ENCODE data around the gene FLT4. TPM values are rescaled to one million over a fixed set of nuclear protein-coding genes. Genes with fewer than 3 reads are reported as not detected.

The FLT4 gene
- total RNA-seq, 1 experiment from 2014 or later = not detected

DNA sequence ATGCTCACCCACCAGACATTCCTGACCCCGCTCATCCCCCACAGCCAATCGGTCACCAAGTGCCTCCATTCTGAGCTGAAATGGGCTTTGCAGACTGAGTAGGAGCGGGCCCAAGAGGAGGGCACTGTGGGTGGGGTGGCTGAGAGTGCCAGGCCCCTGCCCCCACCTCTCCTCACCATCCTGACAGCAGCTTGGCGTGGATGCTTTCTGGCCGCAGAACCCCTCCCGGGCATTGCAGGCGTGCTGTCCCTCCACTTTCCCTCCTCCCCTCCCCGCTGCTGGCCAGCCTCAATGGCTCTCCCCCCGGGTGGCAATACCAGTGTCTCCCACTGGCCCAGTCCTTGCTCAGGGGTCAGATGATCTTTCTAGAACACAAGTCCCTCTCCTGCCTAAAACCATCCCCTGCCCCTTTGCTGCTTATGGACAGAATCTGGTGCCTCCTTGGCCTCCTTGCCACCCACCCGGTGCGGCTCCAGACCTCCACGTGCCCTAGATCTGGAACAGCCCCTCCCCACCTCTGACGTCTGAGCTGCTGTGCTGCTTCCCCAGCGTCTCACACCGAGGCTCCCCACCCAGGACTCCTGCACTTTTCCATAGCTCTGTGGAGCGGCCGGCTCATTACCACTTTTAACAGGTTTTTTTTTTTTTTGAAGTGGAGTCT, 6.1 kb downstream of the FLT4 start:
- DNase-seq (ENCODE audit: low spot score) = no peak

DNA sequence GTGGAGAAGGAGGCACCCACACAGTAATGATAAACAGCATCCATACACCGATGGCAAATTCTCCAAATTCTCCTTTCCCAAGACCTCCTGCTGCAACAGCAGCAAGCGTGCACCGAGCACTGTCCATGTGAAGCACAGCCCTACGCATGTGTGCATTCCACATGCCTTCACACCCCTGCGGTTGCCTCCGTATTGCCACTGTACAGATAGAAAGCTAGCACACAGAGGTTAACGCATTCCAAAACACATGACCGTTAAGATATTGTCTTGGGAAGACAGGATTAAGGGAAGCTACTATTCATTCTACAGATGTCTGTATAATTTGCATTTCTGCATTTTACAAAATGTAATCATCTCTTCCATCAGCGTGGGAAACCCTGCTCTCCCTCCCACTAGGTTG, 6.6 kb downstream of the FLT4 start:
- no peak for DNase-seq (ENCODE audit: low spot score)

DNA sequence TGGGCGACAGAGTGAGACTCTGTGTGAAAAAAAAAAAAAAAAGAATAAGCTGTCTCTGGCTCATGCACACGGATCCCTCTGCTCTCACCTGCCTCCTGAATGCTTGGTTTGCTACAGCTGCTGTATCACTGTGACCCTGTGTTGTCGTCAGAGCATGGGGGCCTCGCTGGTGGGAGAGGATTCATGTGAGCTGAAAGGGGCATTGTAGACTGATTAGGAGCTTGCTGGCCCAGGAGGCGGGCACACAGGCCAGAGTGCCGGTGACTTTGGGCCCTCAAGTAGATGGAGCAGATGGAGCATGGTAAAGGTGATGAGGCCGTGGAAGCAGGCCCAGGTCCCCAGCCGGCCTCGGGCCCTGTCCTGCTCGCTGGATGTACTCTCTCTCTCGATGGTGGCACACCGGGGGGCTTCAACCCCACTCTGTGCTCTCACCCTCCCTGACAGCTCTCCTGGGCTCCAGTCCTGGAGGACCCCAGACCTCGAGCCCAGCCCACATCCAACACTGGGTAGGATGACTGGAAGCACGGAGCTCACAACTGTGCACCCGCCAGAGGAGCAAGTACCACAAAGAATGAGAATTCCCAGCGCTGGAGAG, 7.1 kb downstream of the FLT4 start:
- no peak for DNase-seq (ENCODE audit: low spot score)

DNA sequence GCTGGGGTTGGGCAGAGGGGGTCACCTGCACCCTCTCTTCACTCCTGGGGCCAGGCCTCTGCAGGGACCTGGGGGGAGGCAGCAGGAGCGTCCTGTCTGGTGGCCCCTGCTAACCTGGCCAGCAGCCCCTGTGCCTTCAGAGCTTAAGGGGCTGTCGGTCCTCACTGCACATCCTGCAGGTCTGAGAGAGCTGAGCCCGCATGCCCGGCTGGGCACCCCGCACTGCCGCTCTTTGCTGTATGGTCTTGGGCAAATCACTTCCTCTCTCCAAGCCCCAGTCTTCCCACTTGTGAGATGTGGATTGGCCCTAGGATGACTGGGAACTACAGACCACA, 7.9 kb downstream of the FLT4 start:
- DNase-seq (ENCODE audit: low spot score) = no peak

DNA sequence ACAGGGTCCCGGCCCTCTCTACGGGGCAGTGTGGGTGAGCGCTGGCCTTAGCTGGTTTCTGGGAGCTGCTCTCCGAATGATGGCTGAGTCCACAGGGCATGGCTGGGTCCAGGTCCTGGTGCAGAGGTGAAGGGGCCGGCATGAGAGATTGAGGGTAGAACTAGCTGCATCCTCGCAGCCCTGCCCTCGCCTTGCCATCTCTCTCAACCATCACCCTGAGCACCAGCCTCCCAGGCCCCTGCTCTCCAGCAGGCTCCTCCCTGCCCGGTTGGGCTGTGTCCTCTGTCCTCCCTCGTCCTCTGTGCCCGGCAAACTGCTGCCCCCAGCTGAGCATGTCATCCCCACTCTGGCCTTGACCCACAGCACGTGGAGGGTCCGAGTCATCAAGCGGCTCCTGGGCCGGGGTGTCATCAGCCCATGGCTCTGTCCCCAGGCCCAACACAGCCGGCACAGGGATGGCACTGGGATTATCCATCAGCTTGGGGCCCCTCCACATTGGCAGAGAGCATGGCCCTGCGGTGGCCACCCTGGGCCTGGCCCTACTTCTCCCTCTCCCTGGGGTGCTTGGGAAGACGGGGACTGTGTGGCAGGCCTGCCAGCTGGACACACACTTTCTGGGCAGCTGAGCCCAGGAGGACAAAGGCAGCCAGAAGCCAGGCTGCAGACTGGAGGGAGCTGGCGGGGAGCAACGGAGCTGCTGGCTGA, 8.4 kb downstream of the FLT4 start:
- no peak for DNase-seq (ENCODE audit: low spot score)

DNA sequence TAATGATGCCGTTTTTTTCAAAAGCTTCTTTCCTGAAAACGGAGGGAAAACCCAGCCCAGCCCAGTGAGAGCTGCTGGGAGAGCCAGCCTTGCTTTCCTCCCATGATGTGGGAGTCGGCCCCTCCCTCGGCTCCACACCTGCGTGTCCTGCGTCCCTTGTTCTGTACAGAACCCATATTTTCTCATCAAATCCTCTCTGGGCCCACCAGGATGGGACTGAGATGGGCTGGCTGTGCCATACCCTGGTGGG, 8.9 kb downstream of the FLT4 start:
- no peak for DNase-seq (ENCODE audit: low spot score)

DNA sequence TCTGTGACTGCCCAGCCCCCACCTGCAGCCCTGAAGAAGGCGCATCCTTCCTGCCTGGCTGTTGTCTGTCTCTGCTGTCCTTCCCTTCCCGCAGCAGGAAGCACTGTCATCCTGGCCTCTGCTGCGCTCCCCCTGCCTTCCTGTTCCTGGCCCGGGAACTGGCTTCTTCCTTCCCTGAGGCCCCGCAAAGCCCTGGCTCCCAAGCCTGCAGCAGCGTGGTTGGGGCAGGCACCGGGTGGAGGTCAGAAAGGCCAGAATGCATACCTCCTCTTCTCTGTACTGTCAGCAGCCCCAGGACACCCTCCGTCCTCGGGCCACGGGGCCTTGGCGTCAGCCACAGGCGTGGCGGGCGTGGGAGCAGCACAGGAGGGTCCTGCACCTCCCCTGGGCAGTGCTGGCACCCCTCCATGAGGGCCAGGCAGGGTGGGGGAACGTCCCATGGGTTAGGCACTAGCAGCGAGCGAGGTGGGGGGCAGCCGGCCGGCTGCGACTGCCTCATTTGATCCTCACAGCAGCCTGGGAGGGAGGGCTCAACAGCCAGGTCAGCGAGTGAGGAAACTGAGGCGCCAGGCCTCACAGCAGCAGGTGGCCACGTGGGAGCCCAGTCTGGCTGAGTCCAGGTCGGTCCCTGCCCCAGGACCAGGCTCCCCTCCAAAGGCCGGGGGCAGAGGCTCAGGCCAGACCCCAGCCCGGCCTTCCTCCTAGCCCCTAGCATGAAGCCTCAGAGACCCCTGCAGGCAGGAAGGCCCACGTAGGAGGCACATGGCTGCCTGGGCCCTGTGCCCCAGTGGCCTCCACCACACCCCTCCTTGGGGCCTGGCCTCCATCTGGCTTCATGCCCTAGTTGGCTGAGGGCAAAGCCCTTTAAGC, 9.4 kb downstream of the FLT4 start:
- no peak for DNase-seq (ENCODE audit: low spot score)

DNA sequence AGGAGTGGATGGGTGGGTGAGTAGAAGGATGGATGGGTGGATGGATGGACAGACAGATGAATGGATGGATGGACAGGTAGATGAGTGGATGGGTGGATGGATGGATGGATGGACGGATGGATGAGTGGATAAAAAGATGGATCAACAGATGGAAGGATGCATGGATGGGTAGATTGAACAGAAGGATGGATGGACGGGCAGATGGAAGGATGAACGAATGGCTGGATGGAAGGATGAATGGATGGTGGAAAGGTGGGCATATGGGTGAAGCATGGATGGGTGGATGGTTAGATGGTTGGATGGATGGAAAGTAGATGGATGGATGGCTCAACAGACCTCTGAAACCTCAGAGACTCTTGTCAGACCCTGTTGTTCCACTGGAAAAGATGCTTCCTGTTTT, 10.1 kb downstream of the FLT4 start:
- DNase-seq (ENCODE audit: low spot score) = no peak

DNA sequence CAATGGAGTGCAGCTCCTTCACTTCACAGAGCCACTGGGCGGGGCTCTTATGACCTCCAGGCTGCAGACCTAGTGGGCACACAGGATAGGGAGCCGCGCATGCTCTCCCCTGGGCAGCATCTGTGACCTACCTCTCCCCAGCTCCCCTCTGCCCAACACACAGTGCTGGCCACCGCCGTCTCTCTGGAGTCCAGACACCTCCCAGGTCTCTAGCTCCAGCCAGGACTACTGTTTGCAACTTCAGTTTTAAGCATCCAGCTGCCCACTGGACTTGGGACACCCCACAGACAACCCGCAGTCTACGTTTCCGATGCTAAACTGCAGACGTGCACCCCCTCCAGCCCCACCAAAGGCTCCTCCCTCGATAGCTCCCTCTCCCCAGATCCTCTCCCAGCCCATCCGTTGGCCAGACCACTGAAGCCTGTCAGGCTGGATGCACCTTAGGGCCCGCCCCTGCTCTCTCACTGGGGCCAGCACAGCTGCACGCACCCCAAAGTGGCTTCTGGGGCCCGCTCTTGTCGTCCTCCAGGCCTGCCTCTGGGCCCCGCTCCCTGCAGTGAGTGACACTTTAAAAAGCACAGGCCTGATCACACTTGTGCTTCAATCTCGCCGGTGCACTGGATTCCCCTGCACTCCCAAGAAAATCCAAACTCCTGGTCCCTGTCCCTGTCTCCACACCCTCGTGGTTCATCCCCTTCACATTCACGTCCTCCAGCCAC, 11.3 kb downstream of the FLT4 start:
- DNase-seq (ENCODE audit: low spot score) = no peak

DNA sequence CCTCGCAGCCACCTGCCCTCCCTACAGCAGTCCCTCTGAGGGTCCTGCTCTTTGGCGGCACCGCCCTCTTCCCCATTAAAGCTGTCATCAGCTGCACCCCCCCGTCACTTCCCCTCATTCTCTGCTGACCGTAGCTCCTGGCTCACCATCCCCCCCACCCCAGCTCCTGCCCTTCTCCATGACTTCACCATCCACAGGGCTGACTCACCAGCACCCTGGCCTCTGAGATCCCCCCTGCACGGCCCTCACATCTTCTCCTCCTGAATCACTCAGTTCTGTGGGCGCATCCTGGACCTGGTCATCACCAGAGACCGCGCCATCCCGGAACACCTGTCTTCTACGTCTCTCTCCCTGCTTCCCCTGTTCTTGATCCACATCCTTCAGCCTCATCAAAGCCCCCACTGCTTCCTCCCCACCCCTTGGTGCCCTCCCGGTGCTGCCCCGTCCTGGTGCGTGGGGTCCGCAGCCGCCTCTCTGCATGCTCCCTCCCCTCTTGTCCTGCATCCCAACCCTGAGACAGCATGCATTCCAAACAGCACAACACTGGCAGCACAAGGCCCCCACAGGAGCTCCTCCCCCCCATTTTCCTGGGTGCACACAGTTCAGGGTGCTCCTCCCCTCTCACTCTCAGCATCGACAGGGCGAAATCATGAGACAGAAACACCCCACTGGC, 12.9 kb downstream of the FLT4 start:
- DNase-seq (ENCODE audit: low spot score) = no peak

DNA sequence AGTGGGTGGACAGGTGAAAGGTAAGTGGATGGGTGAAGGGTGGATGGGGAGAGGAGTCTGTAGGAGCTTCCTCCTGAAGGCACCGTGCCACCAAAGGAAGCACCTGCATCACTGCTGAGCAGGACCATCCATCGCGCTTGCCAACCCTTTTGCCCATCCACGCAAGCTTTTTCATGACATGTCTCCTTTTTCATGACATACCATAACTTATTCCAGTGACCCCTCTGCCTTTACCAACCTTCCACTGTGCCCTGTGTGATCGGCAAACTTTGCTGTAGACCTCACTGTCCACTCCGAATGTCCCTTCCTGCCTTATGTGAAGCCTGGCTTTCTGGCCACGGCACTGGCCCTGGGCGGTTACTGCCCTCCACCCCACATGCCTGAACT, 13.4 kb downstream of the FLT4 start:
- no peak for DNase-seq (ENCODE audit: low spot score)

DNA sequence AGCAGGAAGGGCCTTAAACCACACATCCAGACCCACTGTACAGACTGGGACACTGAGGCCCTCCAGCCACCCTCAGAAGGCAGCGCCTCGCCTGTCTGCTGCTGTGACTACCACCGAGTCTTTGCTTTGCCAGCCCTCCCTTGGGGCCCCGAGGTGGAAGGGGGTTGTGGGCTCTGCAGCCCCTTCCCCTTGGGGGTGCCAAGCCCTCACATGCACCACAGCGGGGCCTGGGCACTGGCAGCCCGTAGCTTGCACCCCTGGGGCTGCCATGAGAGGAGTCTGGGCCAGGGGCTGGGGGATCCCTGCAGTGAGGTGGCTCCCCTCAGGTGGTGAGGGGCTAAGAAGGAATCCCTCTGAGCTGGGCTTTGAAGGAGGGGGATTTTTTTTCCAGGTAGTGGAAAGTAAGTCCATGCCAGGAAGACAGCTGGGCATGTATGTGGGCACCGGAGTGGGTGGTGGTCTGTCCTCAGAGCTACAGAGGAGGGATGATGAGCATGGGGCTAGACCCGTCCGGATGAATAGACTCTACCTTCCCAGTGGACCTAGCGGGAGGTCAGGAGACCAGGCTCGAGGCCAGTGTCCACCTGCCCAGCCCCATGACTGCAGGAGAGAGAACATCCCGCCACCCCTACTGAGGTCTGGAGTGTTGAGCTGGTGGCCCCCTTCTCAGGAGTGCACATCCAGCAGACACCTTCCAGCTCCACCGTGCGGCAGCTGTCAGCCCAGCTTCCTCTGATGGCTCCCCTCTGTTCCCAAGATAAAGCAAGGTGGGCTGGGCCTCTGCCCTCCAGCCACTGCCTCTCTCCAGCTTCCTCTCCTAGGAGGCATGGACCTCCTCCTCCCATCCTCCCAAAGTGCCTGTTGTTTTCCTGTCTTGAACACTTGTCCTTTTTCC, 15.9 kb downstream of the FLT4 start:
- no peak for DNase-seq (ENCODE audit: low spot score)

DNA sequence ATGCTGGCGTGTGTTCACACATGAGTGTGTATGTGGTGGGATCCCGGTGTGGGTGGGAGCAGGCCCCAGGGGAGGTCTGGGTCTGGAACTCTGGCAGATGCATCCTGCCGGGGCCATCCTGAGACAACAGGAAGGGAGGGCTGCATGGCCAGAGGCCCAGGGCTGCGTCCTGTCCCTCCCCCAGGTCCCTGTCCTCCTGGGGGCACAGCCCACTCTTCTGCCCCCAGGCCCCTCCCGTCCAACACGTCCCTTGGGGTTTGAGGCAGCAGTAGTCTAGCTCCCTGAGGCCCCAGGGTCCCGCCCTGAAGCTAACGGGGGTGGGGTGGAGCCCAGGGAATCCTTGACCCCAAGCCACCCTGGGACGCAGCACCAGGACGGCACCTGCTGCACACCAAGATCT, 16.6 kb downstream of the FLT4 start:
- no peak for DNase-seq (ENCODE audit: low spot score)

DNA sequence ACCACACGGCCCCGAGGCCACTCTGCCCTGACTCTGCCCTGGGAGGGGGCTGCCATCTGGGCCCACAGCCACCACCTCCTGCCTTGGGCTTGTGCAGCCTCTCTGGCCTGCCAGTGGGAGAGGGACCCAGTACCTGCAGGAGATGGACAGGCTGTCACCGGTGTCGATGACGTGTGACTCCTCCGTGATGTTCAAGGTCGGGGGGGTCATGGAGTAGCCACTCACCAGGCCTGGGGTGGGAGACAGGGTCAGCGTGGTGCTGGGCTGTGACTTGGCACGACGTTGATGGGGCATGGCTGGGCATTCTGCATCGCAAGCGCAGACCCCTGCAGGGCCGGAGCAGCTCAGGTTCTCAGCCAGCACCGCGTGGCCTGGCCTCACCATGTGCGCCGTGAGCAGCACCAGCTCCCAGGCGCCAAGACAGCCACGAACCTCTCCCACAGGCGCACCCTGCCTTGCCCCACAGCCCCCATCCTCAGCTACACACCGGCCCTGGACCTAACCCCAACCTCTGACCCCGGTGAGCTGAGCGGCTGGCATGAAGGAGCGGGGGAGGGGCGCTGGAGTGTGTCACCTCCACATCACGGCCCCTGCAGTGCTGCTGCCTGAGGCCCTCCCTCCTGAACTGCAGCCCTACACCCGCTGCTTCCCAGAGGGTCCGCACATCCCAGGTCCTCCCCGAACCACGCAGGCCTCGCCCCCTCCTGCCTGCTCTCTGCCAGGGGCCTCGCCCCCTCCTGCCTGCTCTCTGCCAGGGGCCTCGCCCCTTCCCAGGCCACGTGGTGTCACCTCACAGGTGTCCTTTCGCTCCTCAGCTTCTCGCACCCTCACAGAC, 17.6 kb downstream of the FLT4 start:
- no peak for DNase-seq (ENCODE audit: low spot score)

DNA sequence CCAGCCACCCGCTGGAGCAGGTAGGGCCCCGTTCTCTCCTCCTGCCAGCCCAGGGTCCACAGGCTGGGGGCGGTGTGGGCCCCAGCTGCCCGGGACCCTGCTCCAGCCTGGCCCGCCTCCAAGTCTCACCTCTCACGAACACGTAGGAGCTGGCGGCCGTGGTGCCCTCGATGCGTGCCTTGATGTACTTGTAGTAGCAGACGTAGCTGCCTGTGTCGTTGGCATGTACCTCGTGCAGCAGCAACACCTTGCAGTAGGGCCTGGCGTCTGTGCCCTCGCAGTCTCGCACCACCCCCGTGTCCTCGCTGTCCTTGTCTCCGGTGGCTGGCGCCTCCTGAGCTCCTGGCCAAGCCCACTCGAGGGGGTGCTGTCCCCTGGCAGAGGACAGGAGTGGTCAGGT, 19.0 kb downstream of the FLT4 start:
- no peak for DNase-seq (ENCODE audit: low spot score)

DNA sequence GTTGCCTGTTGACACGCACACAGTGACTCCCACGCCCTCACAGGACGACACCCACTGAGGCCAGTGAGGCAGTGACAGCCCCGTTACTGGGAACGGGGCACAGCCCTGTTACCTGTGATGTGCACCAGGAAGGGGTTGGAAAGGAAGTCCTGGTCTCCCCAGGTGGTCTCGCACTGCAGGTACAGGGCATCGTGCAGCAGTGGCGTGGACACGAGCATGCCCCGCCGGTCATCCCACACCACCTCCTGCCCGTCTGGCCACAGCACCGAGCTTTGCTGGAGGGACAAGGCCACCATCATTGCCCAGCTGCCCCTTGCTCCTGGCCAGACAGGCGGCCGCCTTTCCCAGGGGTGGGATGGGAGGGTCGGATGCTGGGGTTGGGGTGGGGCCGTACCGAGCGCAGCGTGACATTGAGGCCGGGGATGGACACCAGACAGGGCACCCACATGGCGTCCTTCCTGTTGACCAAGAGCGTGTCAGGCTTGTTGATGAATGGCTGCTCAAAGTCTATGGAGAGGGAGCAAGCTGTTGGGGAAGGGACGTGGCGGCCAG, 19.5 kb downstream of the FLT4 start:
- DNase-seq (ENCODE audit: low spot score) = no peak

DNA sequence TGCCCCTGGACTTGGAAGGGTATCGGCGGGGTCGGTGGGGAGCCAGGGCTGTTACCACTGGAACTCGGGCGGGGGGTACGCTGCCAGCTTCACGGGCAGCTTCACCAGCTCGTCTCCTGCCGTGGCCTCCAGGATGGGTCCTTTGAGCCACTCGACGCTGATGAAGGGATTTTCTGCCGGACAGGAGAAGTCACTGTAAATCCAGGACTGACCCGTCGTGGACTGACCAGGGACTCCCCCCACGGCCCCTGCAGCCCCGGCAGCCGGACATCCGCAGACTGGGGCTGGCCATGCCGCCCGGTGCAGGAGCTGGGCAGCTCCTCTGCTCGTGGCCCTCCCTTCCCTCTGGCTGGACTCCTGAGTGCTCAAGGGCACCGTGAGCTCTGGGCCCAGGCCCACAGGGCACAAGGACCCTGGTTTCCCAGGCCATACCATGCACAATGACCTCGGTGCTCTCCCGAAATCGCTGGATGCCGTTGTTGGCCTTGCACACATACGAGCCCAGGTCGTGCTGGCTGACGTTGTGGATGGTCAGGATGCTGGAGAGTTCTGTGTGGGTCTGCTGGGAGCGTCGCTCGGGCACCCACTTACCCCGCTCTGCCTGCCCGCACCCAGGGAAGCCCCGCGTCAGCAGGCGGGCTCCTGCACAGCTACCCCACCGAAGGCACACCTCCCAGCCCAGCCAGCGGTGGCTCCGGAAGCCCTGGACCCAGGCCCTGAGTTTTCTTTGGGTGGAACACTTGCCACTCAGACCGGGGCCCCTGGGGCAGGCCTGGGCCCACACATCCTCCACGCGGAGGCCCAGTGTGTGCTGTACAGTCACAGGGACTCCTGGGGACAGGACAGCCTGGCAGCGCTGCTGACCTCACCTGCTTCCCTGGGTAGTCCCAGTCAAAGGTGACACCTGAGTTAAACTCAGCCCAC, 20.3 kb downstream of the FLT4 start:
- DNase-seq (ENCODE audit: low spot score) = no peak

DNA sequence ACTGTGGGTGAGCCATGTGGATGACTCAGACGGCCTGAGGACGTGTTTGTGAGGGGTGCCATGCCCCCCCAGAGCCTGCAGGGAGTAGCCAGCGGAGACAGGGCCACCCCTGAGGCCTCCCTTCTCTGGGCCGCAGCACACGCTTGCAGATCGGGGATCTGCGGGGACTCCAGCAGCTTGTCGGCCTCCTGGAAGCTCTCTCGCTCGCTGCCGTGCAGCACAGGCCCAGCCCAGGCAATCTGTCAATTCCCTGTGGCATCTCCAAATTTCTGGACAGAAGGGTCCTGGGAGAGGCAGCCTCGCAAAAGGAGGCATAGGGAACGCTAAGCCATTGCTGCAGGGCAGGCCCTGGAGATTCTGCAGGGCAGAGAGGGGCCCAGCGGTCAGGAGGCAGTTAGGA, 21.2 kb downstream of the FLT4 start:
- no peak for DNase-seq (ENCODE audit: low spot score)
